Tibial artery (tissue), 4 donors: ENCODE measurements around the gene SLC25A34.

ENCODE experiments used
- DNase-seq, 2 donors: peaks; one replicate each; pipeline ENCODE4 v3.0.0-alpha.2; 2019
- H3K27ac ChIP-seq, 2 donors: fragments of 200-600 bp; sonication (generic) in 1 of 2; 1 replicate in 1 of 2; 2 replicates in 1 of 2; pipeline ENCODE4 v1.5.1; 2018 to 2019; ENCODE audit warnings: mild to moderate bottlenecking in 1 of 2
- H3K27me3 ChIP-seq, 2 donors: fragments of 200-600 bp; sonication (generic) in 1 of 2; one replicate each; pipeline versions ENCODE4 v1.5.1 to v1.6.0; 2016 to 2019
- H3K36me3 ChIP-seq, 3 donors: fragments of 200-600 bp; sonication (generic) in 2 of 3; one replicate each; pipeline ENCODE4 v1.5.1; 2016 to 2019; ENCODE audit warnings: mild to moderate bottlenecking in 2 of 3
- H3K4me1 ChIP-seq, 4 donors: fragments of 200-600 bp; sonication (generic) in 2 of 4; 1 replicate in 3 of 4; 2 replicates in 1 of 4; pipeline ENCODE4 v1.5.1; 2016 to 2019
- H3K4me3 ChIP-seq, 2 donors: fragments of 200-600 bp; sonication (generic) in 1 of 2; 1 replicate in 1 of 2; 2 replicates in 1 of 2; pipeline ENCODE4 v1.5.1; 2018 to 2019; ENCODE audit warnings: mild to moderate bottlenecking in 2 of 2
- H3K9me3 ChIP-seq, 3 donors: fragments of 200-600 bp; sonication (generic) in 1 of 3; one replicate each; pipeline ENCODE4 v1.5.1; 2016 to 2019
- CTCF ChIP-seq, 2 experiments: fragments of 200-600 bp in 1 of 2; fragments of 450-650 bp in 1 of 2; IDR thresholded peaks; one replicate each; pipeline ENCODE4 v1.5.1; 2017 to 2019; ENCODE audit warnings: antibody characterized with exemption in 2 of 2, mild to moderate bottlenecking in 1 of 2, moderate library complexity in 1 of 2
- intact Hi-C: fragments of 100-400 bp; cut with DNase I; formaldehyde crosslinking; loops from one replicate; pipeline ENCODE4 v1.15.0; 2023; ENCODE audit warnings: low total_unique reads

The SLC25A34 gene

GRCh38 chr1:15717418-15718125 lies 18.5 kb upstream of the SLC25A34 start:
- Histone ChIP-seq H3K4me3 (no peak overlapping the region), H3K9me3 (no peaks in the 10 kb centered on the region), H3K27me3 (no peaks in the 10 kb centered on the region), H3K4me1 (peaks cover 0 to 30% (median 20%) of the 10 kb centered on the region in 4 donors), H3K36me3 (peaks cover 43 to 68% (median 63%) of the 10 kb centered on the region in 3 donors), H3K27ac (no peak overlapping the region)
- intact Hi-C loops = no loop called here
- DNase-seq = no peak
- no peak for TF ChIP-seq CTCF (IDR thresholded peaks at IDR 0.05)

- H3K27ac ChIP-seq = no peak overlapping the region
- H3K36me3 ChIP-seq = peaks cover 43 to 74% (median 70%) of the 10 kb centered on the region in 3 donors
- TF ChIP-seq CTCF (IDR thresholded peaks at IDR 0.05) = no peak
- no peaks in the 10 kb centered on the region for H3K9me3 ChIP-seq
- H3K4me3 ChIP-seq = no peak overlapping the region
- no peak for DNase-seq
- intact Hi-C loops = no loop called here
- H3K27me3 ChIP-seq = no peaks in the 10 kb centered on the region
- H3K4me1 ChIP-seq = peaks cover 0 to 24% (median 17%) of the 10 kb centered on the region in 4 donors
Measured at GRCh38 chr1:15718199-15718601, 17.9 kb upstream of the SLC25A34 start.

- intact Hi-C loops = no loop called here
- DNase-seq = no peak
- no peaks in the 10 kb centered on the region for H3K27me3 ChIP-seq
- H3K4me1 ChIP-seq = peaks cover 0 to 10% (median 8%) of the 10 kb centered on the region in 4 donors
- peaks cover 43 to 86% (median 78%) of the 10 kb centered on the region in 3 donors for H3K36me3 ChIP-seq
- no peak for TF ChIP-seq CTCF (IDR thresholded peaks at IDR 0.05)
- H3K9me3 ChIP-seq = no peaks in the 10 kb centered on the region
- no peak overlapping the region for H3K27ac ChIP-seq
- H3K4me3 ChIP-seq = no peak overlapping the region
Measured at GRCh38 chr1:15719381-15720120, 16.5 kb upstream of the SLC25A34 start.

GRCh38 chr1:15720861-15721260 lies 15.2 kb upstream of the SLC25A34 start:
- Histone ChIP-seq H3K4me3 (no peak overlapping the region), H3K27ac (no peak overlapping the region), H3K27me3 (no peaks in the 10 kb centered on the region), H3K36me3 (peaks cover 51 to 98% (median 91%) of the 10 kb centered on the region in 3 donors), H3K4me1 (no peaks in the 10 kb centered on the region), H3K9me3 (no peaks in the 10 kb centered on the region)
- DNase-seq = no peak
- intact Hi-C loops = no loop called here
- TF ChIP-seq CTCF (IDR thresholded peaks at IDR 0.05) = no peak

GRCh38 chr1:15722411-15722810 lies 13.6 kb upstream of the SLC25A34 start:
- DNase-seq = no peak
- intact Hi-C loops = no loop called here
- Histone ChIP-seq H3K4me1 (no peaks in the 10 kb centered on the region), H3K27me3 (no peaks in the 10 kb centered on the region), H3K36me3 (peaks cover 54 to 98% (median 91%) of the 10 kb centered on the region in 3 donors), H3K4me3 (no peak overlapping the region), H3K9me3 (no peaks in the 10 kb centered on the region), H3K27ac (no peak overlapping the region)
- no peak for TF ChIP-seq CTCF (IDR thresholded peaks at IDR 0.05)
